ENCODE measurements around the gene KRTAP16-1.

DNA sequence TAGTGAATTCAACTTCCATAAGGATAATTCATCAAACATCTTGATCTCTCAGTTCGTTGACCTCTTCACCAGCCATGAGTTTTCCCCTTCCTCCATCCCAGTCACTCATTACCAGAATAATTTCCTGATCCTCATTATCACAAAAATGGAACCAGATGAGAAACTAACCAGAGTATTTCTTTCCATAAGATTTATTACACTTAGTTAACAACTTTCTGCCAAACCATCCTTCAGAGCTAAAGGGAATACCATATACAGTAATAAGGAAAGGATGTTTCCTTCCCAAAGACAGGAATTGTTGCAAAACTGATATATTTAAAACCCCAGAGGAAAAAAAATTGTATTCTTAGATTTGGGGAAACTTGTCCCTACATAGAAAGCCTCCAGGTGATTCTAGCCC lies 15.1 kb downstream of the KRTAP16-1 start:
- TF ChIP-seq, protein P1, sequence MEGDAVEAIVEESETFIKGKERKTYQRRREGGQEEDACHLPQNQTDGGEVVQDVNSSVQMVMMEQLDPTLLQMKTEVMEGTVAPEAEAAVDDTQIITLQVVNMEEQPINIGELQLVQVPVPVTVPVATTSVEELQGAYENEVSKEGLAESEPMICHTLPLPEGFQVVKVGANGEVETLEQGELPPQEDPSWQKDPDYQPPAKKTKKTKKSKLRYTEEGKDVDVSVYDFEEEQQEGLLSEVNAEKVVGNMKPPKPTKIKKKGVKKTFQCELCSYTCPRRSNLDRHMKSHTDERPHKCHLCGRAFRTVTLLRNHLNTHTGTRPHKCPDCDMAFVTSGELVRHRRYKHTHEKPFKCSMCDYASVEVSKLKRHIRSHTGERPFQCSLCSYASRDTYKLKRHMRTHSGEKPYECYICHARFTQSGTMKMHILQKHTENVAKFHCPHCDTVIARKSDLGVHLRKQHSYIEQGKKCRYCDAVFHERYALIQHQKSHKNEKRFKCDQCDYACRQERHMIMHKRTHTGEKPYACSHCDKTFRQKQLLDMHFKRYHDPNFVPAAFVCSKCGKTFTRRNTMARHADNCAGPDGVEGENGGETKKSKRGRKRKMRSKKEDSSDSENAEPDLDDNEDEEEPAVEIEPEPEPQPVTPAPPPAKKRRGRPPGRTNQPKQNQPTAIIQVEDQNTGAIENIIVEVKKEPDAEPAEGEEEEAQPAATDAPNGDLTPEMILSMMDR (IDR thresholded peaks at IDR 0.05): no peak
- TF ChIP-seq JUN (CRISPR knock-in tag; IDR thresholded peaks at IDR 0.05): no peak
- TF ChIP-seq ZNF121 (CRISPR knock-in tag; IDR thresholded peaks at IDR 0.05): no peak
- no peak for TF ChIP-seq TP53 (CRISPR knock-in tag; IDR thresholded peaks at IDR 0.05)
- no peak for TF ChIP-seq ZNF671 (CRISPR knock-in tag; IDR thresholded peaks at IDR 0.05)
- TF ChIP-seq RELA (CRISPR knock-in tag; IDR thresholded peaks at IDR 0.05; ENCODE audit: borderline replicate concordance): no peak
- TF ChIP-seq, protein P2, sequence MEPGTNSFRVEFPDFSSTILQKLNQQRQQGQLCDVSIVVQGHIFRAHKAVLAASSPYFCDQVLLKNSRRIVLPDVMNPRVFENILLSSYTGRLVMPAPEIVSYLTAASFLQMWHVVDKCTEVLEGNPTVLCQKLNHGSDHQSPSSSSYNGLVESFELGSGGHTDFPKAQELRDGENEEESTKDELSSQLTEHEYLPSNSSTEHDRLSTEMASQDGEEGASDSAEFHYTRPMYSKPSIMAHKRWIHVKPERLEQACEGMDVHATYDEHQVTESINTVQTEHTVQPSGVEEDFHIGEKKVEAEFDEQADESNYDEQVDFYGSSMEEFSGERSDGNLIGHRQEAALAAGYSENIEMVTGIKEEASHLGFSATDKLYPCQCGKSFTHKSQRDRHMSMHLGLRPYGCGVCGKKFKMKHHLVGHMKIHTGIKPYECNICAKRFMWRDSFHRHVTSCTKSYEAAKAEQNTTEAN (CRISPR knock-in tag; IDR thresholded peaks at IDR 0.05): no peak
- TF ChIP-seq, protein P3, sequence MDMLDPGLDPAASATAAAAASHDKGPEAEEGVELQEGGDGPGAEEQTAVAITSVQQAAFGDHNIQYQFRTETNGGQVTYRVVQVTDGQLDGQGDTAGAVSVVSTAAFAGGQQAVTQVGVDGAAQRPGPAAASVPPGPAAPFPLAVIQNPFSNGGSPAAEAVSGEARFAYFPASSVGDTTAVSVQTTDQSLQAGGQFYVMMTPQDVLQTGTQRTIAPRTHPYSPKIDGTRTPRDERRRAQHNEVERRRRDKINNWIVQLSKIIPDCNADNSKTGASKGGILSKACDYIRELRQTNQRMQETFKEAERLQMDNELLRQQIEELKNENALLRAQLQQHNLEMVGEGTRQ (CRISPR knock-in tag; IDR thresholded peaks at IDR 0.05): no peak
- TF ChIP-seq, protein P4, sequence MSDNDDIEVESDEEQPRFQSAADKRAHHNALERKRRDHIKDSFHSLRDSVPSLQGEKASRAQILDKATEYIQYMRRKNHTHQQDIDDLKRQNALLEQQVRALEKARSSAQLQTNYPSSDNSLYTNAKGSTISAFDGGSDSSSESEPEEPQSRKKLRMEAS (CRISPR knock-in tag; IDR thresholded peaks at IDR 0.05): no peak
- TF ChIP-seq, protein P5, sequence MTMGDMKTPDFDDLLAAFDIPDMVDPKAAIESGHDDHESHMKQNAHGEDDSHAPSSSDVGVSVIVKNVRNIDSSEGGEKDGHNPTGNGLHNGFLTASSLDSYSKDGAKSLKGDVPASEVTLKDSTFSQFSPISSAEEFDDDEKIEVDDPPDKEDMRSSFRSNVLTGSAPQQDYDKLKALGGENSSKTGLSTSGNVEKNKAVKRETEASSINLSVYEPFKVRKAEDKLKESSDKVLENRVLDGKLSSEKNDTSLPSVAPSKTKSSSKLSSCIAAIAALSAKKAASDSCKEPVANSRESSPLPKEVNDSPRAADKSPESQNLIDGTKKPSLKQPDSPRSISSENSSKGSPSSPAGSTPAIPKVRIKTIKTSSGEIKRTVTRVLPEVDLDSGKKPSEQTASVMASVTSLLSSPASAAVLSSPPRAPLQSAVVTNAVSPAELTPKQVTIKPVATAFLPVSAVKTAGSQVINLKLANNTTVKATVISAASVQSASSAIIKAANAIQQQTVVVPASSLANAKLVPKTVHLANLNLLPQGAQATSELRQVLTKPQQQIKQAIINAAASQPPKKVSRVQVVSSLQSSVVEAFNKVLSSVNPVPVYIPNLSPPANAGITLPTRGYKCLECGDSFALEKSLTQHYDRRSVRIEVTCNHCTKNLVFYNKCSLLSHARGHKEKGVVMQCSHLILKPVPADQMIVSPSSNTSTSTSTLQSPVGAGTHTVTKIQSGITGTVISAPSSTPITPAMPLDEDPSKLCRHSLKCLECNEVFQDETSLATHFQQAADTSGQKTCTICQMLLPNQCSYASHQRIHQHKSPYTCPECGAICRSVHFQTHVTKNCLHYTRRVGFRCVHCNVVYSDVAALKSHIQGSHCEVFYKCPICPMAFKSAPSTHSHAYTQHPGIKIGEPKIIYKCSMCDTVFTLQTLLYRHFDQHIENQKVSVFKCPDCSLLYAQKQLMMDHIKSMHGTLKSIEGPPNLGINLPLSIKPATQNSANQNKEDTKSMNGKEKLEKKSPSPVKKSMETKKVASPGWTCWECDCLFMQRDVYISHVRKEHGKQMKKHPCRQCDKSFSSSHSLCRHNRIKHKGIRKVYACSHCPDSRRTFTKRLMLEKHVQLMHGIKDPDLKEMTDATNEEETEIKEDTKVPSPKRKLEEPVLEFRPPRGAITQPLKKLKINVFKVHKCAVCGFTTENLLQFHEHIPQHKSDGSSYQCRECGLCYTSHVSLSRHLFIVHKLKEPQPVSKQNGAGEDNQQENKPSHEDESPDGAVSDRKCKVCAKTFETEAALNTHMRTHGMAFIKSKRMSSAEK (CRISPR knock-in tag; IDR thresholded peaks at IDR 0.05; ENCODE audit: borderline replicate concordance): no peak
